ENCODE data around the gene TTC39A.
"Not testable (repeated sequence)": the region's sequence is repeated elsewhere in the genome, so short reads cannot be mapped to it uniquely, and the experiment has no call there.

Gene TTC39A

DNA sequence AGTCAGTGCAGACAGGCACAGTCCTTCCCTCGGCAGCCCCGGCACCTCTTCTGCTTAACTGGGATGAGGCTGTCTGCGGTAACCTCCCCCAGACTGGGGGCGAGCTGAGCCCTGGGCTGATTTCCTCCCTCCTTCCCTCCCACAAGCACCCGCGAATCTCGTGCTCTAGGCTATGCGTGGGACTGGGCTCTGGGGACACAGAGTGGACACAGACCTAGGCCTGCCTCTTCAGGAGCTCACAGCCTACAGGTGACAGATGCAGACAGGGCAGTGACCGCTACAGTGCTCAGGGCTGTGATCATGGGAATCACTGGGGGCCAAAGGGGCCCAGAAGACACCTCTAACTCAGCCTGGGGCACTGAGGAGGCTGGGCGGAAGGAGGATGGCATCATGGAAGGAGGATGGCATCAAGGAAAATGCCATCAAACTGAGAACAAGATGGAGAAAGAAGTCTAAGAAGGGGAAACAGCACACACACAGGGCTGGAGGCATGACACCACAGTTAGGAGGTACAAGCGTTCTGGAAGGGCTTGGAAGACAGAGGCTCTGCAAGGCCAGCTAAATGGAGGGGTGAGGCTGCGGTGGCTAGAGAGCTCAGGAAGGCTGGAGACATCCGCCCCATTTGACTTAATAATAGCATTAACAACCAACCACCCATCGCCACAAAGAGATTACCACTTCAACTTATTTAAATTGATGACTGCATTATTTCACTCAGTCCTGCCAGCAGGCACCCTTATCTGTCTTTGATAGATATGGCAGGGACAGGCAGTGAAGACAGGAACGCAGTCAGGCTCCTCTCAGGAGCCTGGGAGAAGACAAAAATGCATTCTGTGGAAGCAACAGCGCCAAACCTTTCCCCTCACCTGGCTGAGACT lies 4.2 kb downstream of the TTC39A start:
- H3K27me3 Mint-ChIP-seq = peaks cover 27% of the 10 kb centered on the region
- H3K36me3 Mint-ChIP-seq (ENCODE audit: low read depth) = no peaks in the 10 kb centered on the region

GRCh38 chr1:51325391-51325790 lies 5.0 kb downstream of the TTC39A start:
- H3K4me3 Mint-ChIP-seq = no peak overlapping the region

More for the DNA sequence above, 4.2 kb downstream of the TTC39A start:
- no peaks in the 10 kb centered on the region for H3K9me3 Mint-ChIP-seq
- no peak overlapping the region for H3K27ac Mint-ChIP-seq
- H3K4me1 Mint-ChIP-seq (ENCODE audit: low read depth) = peaks cover 13% of the 10 kb centered on the region
- H3K4me3 Mint-ChIP-seq = no peak overlapping the region

DNA sequence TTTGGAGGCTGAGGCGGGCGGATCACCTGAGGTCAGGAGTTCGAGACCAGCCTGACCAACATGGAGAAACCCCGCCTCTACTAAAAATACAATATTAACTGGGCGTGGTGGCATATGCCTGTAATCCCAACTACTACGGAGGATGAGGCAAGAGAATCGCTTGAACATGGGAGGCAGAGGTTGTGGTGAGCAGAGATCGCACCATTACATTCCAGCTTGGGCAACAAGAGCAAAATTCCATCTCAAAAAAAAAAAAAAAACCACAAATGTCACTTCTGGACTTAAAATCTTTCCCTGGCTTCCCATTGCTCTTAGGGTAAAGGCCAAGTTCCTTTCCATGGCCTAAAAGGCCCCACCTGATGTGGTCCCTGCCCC lies 5.4 kb downstream of the TTC39A start:
- H3K4me1 Mint-ChIP-seq (ENCODE audit: low read depth); H3K27ac Mint-ChIP-seq; H3K9me3 Mint-ChIP-seq; H3K36me3 Mint-ChIP-seq (ENCODE audit: low read depth); H3K4me3 Mint-ChIP-seq: not testable (repeated sequence)
- peaks cover 22% of the 10 kb centered on the region for H3K27me3 Mint-ChIP-seq

More at GRCh38 chr1:51325391-51325790, 5.0 kb downstream of the TTC39A start:
- peaks cover 7% of the 10 kb centered on the region for H3K4me1 Mint-ChIP-seq (ENCODE audit: low read depth)
- no peaks in the 10 kb centered on the region for H3K36me3 Mint-ChIP-seq (ENCODE audit: low read depth)
- H3K27me3 Mint-ChIP-seq = peaks cover 22% of the 10 kb centered on the region
- H3K27ac Mint-ChIP-seq = no peak overlapping the region
- no peaks in the 10 kb centered on the region for H3K9me3 Mint-ChIP-seq

- Mint-ChIP-seq H3K27ac (no peak overlapping the region), H3K36me3 (ENCODE audit: low read depth) (no peaks in the 10 kb centered on the region), H3K27me3 (peaks cover 21% of the 10 kb centered on the region), H3K9me3 (no peaks in the 10 kb centered on the region), H3K4me3 (no peak overlapping the region), H3K4me1 (ENCODE audit: low read depth) (peaks cover 5% of the 10 kb centered on the region)
Observed at GRCh38 chr1:51324251-51325010, 5.9 kb downstream of the TTC39A start.

GRCh38 chr1:51323778-51324177 lies 6.6 kb downstream of the TTC39A start:
- Mint-ChIP-seq H3K27me3 (peaks cover 14% of the 10 kb centered on the region), H3K4me1 (ENCODE audit: low read depth) (peaks cover 5% of the 10 kb centered on the region), H3K9me3 (no peaks in the 10 kb centered on the region), H3K4me3 (no peak overlapping the region), H3K36me3 (ENCODE audit: low read depth) (no peaks in the 10 kb centered on the region), H3K27ac (no peak overlapping the region)

DNA sequence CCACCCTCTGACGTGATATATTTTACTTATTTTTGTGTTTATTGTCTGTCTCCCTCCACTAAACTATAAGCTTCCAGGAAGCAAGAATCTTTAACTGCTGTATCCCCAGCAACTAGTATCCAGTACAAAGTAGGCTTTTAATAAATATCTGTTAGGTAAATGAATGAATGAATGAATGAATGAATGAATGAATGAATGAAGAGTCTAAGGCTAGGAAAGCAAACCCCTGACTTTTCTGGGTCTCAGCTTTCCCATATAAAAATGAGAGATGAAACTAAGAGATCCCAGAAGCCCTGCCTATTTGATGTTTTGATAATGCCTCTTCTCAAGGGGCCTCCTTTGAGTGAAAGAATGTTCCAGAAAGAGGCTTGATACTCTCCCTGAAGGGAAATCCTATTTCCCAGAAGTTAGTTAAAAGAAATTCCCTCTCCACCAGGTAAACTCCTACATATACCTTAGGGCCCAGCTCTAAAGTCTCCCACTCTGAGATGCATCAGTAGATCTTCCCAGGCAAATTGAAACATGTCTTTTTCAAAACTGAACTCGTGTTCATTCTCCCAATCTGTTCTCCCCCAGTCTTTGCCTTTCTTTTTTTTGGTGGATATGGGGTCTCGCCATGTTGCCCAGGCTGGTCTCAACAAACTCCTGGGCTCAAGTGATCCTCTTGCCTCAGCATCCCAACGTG lies 7.8 kb downstream of the TTC39A start:
- H3K9me3 Mint-ChIP-seq = no peaks in the 10 kb centered on the region
- H3K4me1 Mint-ChIP-seq (ENCODE audit: low read depth) = peaks cover 4% of the 10 kb centered on the region
- H3K27me3 Mint-ChIP-seq = peaks cover 7% of the 10 kb centered on the region
- H3K27ac Mint-ChIP-seq = no peak overlapping the region
- no peaks in the 10 kb centered on the region for H3K36me3 Mint-ChIP-seq (ENCODE audit: low read depth)
- no peak overlapping the region for H3K4me3 Mint-ChIP-seq

GRCh38 chr1:51321924-51322280 lies 8.5 kb downstream of the TTC39A start:
- Mint-ChIP-seq H3K9me3 (no peaks in the 10 kb centered on the region), H3K4me3 (no peak overlapping the region), H3K36me3 (ENCODE audit: low read depth) (no peaks in the 10 kb centered on the region), H3K27ac (no peak overlapping the region), H3K27me3 (peaks cover 4% of the 10 kb centered on the region), H3K4me1 (ENCODE audit: low read depth) (no peaks in the 10 kb centered on the region)

DNA sequence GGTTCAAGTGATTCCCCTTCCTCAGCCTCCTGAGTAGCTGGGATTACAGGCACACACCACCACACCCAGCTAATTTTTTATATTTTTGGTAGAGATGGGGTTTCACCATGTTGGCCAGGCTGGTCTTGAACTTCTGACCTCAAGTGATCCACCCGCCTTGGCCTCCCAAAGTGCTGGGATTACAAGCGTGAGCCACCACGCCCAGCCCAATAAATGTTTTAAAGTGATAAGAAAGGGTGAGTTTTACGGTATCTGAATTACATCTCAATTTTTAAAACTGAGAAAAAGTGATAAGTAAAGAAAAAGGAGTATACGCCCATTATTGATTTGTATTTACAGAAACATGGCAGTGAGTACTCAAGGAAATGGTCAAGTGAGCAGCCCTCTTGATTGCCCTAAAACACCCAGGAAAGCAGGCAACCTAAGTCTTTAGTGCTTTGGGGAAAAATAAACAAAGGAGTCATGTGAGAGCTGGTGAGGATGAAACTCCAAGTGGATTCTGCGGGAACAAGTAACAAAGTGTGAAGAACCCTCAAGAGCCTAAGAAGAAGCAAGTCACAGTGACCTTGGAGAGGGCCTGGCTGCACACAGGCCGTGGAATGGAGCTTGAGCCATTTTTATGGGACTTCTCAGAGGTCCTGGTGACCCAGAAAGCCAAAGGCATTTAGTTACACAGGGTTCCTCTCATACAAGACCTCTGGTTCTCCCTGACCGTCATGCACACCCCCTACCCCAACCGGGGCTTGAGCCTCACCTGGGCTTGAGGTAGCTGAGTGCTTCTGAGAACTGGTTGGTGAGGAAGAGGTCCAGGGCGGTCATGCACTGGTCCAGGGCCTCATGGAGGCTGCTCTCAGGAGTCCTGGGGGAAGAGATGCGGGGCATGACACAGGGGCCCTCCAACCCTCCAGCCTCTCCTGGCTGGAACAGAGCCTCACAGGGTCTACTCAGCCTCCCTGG lies 9.1 kb downstream of the TTC39A start:
- Mint-ChIP-seq H3K4me3 (no peak overlapping the region), H3K27ac (no peak overlapping the region), H3K36me3 (ENCODE audit: low read depth) (no peaks in the 10 kb centered on the region), H3K27me3 (peaks cover under 1% of the 10 kb centered on the region), H3K4me1 (ENCODE audit: low read depth) (no peaks in the 10 kb centered on the region), H3K9me3 (no peaks in the 10 kb centered on the region)

DNA sequence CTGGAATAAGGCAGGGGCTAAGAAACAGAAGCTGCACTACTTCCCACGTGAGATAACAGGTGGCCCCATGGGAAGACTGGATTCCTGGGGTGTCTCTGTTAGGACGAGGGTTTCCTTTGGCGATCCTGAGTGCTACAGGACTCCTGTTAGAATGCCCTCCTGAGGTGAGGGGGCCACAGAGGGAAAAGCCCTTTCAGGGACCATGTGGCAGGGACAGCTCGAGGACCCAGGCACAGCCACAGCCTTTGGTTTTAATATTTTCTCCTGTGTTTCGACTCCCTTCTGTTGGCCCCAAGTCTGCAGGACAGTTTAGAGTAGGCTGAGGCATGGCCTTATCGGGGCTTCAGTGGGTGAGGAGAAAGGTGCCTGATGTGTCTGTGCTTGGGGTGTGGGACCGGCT lies 12.6 kb downstream of the TTC39A start:
- Mint-ChIP-seq H3K27ac (no peak overlapping the region), H3K27me3 (no peaks in the 10 kb centered on the region), H3K4me3 (no peak overlapping the region), H3K4me1 (ENCODE audit: low read depth) (peaks cover 10% of the 10 kb centered on the region), H3K9me3 (no peaks in the 10 kb centered on the region), H3K36me3 (ENCODE audit: low read depth) (no peaks in the 10 kb centered on the region)

DNA sequence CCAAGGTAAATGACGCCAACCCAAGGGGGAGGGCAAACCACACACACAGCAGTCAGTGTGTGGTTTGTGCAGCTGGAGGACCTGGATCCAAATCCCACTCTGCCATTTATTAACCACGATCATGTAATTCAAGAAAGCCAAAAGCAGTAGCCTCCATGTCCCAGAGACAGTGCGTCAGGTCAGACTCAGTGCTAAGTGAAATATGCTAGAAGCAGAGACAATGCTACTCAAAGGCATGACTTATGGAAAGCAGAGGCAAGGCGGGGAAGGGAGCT lies 13.6 kb downstream of the TTC39A start:
- Mint-ChIP-seq H3K4me1 (ENCODE audit: low read depth) (peaks cover 10% of the 10 kb centered on the region), H3K4me3 (no peak overlapping the region), H3K9me3 (no peaks in the 10 kb centered on the region), H3K36me3 (ENCODE audit: low read depth) (no peaks in the 10 kb centered on the region), H3K27ac (no peak overlapping the region), H3K27me3 (no peaks in the 10 kb centered on the region)

DNA sequence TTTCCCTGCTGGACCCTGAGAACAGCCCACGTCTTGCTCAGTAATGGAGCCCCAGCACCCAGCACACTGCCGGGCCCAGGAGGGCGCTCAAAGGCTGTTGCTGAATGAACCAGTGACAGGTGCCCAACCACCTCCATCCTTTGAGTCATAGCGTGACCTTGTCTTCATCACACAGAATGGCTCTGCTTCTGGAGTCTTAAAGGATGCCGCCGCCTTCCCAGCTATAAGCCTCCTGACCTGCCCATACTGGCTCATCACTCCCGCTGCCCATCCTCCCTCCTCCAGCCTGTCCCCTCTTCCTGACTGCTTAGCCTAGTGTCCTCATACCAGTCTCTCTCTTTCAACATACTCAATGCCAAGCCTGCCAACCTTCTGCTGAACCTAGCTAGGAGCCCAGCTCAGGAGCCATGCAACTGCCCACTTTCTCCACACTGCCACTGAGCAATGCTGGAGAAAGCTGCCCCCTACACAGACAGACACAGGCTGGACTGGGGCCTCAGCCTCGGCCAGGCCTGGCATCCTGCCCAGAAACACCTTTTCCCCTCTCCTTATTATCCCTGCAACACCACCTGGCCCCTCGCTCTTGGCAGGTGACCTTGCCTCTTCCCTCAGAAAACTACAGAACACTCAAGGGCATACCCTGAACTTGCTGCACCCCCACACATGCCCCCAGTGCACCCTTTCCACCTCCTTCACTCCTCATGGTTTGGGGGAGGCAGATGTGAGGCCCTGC lies 14.1 kb downstream of the TTC39A start:
- Mint-ChIP-seq H3K27me3 (no peaks in the 10 kb centered on the region), H3K4me1 (ENCODE audit: low read depth) (peaks cover 10% of the 10 kb centered on the region), H3K36me3 (ENCODE audit: low read depth) (no peaks in the 10 kb centered on the region), H3K27ac (no peak overlapping the region), H3K9me3 (no peaks in the 10 kb centered on the region), H3K4me3 (no peak overlapping the region)

- H3K36me3 Mint-ChIP-seq (ENCODE audit: low read depth) = no peaks in the 10 kb centered on the region
- peaks cover 13% of the 10 kb centered on the region for H3K4me1 Mint-ChIP-seq (ENCODE audit: low read depth)
- no peaks in the 10 kb centered on the region for H3K27me3 Mint-ChIP-seq
- no peak overlapping the region for H3K4me3 Mint-ChIP-seq
- no peaks in the 10 kb centered on the region for H3K9me3 Mint-ChIP-seq
- H3K27ac Mint-ChIP-seq = no peak overlapping the region
Observed at GRCh38 chr1:51314974-51315373, 15.4 kb downstream of the TTC39A start.

DNA sequence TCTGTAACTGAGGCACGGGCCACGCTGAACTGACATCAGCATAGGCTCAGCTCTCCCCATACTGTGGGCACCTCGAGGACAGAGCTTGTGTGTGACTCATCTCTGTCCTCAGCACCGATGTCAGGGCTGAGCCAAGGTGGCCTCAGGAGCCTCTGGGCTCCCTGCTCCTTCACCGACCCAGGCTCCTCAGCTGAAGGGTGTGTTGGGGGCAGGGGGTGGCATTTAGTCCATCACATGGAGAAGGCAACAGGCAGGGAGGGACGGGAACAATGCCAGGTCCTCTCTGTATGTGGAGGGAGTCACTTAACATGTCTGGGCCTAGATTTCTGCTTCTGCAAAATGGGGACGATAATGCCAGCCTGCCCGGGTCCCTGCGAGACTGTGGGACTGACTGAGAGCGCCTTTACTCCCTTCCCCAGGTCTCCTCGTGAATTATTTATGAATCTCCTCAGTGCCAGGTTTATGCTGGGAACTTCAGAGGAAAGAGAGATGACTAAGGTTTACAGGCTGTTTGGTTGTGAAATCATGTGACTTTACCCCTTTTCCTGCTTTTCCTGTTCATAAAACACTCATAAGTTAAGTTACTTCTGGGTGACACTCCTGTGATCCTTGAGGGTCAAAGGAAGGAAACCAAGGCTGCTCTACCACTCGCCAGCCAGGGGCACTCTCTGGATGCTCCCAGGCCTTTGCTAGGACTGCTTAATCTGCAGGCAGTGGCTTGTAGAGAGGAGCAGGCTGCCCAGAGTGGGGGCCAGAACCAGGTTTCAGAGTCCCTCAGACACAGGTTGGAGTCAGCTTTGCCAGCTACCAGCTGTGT lies 16.2 kb downstream of the TTC39A start:
- Mint-ChIP-seq H3K4me1 (ENCODE audit: low read depth) (peaks cover 13% of the 10 kb centered on the region), H3K9me3 (no peaks in the 10 kb centered on the region), H3K4me3 (no peak overlapping the region), H3K27ac (peak overlapping the region; percentile 32), H3K27me3 (no peaks in the 10 kb centered on the region), H3K36me3 (ENCODE audit: low read depth) (no peaks in the 10 kb centered on the region)
